Measurements from ENCODE around the gene MRPL40.
A peak's percentile ranks its signal among the peaks of the same experiment; 100 is the strongest.
"Not testable (repeated sequence)": the region's sequence is repeated elsewhere in the genome, so short reads cannot be mapped to it uniquely, and the experiment has no call there.

The MRPL40 gene

DNA sequence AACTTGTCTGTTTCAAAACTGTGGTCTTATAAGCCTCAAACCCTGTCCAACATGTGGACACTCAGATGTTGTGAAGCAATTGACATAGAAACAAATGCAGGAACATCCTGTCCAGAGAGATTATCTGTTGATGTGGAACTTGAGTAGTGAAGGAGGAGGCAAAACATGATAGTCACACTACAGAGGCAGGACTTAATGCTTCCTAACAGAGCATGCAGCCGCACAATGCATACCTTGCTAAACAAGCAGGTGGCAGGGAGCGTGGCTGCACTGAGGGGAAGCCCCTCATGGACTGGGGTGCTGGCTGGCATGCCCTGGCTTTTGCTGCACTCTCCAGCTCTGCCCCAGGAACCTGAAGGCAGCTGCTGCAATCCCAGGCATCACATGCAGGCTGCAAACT is 9.8 kb downstream of the MRPL40 start:
- no peak for DNase-seq (ENCODE audit: low spot score)

DNA sequence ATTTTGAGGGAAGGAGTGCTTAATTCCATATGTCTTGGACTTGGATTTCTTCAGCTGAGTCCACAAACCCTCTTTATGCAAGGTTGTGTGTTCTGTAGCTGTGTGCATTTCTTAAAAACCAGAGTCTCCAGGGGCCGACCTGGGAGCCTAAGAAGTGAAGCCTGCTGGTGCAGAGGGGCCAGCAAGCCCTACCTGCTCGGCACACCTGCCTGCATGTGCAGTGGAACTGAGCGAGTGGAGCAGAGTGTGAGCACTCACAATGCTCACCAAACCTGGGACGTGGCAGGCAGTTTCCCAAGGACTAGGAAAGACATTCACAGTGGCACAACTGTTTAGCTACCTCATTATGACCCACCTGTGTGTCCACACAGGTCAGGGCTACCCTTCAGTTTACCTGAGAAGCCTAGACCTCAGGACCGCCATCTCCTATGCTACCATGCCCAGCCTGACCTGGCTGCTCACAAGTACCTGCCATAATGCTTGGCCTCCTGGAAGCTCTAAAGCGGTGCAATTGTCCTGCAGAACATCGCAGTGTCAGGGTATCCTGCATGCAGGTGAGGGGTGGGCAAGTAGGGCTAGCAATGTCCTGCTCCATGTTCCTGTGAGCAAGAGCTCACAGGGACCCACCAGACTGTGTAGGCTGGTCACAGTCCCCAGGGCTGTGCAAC is 11.3 kb downstream of the MRPL40 start:
- no peak for DNase-seq (ENCODE audit: low spot score)

DNA sequence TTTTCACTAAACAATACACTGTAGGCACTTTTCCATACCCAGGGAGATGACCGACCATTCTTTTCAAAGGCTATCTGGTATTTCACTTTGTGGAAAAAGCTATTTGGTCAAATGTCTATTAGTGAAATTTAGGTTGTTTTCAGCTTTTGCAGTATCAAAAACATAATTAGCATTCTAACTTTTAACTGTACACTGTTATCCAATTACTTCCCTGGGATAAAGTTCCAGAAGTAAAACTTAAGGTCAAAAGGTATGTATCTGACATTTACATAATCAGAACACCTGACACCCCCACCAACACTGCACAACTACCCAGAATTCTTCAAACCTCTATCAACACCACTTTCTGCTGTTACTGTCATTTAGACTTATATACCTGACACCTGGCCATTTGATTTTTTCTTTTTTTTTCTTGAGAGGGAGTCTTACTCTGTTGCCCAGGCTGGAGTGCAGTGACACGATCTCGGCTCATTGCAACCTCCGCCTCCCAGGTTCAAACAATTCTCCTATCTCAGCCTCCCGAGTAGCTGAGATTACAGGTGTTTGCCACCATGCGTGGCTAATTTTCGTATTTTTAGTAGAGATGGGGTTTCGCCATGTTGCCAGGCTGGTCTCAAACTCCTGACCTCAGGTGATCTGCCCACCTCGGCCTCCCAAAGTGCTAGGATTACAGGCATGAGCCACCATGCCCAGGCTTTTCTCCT is 13.1 kb downstream of the MRPL40 start:
- DNase-seq (ENCODE audit: low spot score): not testable (repeated sequence)

DNA sequence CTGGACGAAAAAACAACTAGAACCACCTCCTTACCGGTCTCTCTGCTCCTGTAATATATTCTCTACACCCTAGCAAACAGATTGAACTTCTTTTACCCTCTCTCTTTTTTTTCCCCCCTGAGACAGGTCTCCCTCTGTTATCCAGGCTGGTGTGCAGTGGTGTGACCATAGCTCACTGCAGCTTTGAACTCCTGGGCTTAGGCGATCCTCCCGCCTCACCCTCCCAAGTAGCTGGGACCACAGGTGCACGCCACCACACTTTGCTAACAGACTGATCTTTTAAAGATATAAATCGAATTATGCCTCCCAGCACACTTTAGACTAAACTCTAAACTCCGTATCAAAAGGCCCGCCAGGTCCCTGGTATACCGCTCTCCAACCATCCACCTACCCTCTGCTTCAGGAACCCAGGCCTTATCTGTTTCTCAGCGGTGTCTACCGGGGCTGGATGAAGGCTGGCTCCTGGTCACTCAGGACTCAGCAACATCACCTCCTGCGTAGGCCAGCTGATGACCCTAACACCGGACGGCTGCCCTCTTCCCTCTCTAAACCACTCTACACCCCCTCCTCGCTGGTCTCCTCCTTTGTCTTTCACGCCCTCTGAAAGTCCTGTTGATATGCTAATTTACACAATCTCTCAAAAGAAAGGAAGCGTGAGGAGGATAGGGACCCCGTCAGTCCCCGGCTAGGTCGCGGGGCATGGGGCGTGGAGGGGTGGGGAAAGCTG is 14.4 kb downstream of the MRPL40 start:
- DNase-seq (ENCODE audit: low spot score): no peak

DNA sequence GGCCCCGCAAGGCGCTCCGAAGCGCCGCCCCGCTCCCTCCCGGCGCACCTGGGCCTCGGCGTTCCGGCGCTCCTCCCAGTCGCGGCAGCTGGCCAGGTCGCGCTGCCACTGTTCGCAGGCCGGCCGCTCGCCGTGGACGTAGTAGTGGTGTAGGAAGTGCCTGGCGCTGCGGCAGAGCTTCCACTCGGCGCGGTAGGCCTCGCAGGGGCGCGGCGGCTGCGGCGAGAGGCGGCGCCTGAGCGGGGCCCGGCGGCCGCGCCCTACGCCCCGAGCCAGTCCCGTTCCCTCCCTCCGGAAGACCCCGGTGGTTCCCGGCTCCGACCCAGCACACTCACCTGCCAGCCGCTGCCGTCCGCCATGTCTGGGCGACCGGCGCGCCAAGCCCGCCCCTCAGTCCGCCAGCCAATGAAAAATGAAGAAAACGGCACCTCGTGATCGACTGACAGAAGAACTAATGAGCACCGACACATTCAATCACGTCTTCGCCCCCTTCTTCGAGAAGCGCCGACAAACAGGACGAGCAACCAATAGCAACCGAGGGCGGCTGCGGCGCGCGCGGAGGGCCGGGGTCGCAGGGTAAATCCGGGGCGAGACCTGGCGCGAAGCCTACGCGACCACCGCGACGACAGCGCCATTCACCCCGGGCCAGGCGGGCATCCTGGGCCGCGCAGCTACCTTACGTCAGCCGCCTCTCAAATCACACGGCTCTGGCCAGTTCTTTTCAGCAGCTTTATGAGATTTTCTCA is 15.2 kb downstream of the MRPL40 start, which contains the start of gene C22orf39:
TSS of gene C22orf39 (minus strand) at position 382 of the 746 bp plus-strand sequence. CDS start at position 359, 23 bp downstream.
- peak; percentile 95 for DNase-seq (ENCODE audit: low spot score)

DNA sequence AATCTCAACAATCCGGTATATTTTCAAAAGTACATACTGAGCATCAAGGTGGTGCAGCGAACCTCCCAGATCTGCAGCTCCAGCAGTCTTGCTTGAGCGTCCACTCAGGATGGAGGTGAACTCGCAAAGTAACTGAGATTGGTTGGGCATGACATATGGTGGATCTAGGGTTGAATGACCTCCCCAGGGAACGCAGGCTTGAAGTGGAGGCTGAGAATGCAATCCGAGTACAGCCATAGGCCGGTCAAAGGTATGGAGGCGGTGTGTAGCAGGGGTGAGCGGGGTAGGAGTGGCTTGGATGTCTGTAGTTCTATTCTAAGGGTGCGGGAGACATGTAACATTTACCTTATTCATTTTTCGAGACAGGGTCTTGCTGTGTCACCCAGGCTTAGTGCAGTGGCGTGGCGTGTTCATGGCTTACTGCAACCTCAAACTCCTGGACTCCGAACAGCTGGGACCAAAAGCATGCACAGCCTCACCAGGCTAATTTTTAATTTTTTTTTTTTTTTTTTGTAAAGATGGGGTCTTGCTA is 15.8 kb downstream of the MRPL40 start:
- DNase-seq (ENCODE audit: low spot score): no peak

DNA sequence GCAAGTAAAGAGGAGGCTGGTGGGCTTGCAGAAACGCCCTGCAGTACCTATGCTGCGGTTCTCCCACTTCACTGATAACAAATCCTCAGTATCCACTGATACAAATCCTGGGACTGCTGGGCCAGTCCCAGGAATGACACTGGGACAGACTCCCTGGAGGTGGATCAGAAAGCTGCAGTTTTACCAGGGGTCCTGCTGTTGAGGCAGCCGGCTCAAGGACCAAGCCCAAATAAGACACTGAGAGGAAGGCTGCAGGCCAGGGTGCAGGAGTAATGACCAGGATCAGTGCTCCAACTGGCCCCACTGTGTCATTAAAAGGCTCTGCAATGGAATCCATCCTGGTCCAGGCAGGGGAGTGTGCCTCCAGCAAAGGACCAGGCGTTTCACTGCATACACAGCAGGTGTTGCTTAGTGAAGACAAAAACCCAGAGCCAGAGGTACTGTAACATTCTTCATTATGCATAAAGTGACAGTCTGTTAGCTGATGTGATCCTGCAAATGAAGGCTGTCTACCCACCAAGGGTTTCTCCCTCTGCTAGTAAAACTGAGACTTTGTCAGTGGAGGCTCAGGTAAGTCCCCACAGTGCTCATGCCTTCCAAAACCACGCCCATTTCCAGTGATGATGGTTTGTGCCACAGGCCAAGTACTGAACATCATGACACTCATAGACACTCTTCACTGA is 16.5 kb downstream of the MRPL40 start:
- no peak for DNase-seq (ENCODE audit: low spot score)

DNA sequence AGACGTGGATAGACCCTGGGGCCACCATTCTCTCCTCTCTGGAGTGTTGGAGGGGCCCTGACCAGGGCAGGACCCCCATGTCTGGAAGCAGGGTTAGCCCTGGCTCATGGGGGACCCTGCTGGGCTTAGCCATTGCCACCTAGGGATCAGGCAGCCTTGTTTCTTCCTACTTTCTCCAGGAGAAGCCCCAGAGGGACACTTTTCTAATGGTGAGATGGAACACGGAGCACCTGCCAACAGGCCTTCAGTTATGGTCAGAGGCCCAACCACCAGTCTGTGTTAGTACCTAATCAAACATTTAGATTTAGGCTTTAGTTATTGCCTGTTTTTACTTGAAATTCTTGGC is 17.1 kb downstream of the MRPL40 start:
- DNase-seq (ENCODE audit: low spot score): no peak

DNA sequence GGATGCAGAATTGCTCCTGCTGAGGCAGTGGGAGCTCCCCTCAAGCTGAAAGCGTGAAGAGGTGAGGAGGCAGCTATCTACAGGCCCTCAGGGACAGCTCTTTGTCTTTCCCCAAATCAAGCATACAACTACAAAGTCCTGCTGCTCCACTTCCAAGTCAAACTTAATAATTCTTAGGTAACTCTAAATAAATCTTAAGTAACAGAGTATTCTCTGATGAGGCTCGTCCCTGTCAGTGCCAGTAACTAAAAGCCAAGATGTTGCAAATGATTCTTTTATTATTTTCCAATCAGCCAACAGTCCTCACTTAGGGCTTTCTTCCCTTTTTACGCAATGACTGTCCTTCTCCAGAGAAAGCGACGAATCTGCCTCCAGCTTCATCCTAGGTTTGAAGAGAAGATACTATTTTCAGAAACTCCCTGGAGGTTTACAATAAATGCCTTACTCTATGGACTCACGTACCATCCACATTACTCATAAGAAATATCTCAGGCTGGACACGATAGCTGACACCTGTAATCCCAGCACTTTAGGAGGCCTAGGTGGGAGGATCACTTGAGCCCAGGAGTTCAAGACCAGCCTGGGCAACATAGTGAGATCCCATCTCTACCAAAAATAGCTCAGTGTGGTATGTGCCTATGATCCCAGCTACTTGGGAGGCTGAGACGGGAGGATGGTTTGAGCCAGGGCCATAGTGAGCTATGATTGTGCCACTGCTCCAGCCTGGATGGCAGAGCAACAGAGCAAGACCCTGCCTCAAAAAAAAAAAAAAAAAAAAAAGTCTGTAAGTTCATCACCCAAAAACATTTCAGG is 18.2 kb downstream of the MRPL40 start:
- DNase-seq (ENCODE audit: low spot score): no peak

DNA sequence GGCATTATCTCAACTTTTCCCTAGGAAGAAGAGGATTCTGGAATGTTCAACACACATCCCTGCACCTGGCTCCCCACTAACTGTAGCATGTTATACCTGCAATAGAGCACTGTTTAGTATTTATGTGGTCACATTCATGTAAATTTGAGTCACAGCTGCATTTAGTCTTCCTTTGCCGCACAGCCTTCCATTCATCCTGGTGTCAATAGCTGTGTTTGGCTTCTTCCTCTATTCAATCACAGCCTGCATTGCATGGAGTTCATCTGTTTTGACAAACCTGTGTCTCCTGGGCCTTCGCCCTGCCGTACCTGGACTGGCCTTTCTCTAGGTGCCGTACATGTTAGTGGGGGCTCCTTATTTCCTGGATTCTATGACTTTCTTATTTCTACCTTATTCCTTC is 19.2 kb downstream of the MRPL40 start:
- DNase-seq (ENCODE audit: low spot score): no peak

DNA sequence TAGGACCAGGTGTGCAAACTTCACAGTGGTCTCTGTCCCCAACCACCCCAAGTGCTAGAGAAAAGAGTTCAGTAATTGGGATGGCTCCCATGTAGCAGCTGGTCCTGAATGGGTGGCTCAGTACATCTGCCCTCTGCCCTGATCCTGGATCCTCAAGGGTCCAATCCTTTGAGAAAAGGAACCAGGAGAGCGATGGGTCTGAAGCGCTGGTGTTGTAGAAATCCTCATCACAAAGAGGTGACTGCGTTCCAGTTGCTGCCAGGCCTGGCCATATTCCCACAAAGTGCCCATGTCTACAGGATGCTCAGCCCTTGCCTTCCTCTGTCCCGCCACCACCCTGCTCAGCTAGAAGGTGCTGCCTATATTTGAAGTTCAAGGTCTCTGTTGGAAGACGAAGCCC is 21.4 kb downstream of the MRPL40 start:
- DNase-seq (ENCODE audit: low spot score): no peak

DNA sequence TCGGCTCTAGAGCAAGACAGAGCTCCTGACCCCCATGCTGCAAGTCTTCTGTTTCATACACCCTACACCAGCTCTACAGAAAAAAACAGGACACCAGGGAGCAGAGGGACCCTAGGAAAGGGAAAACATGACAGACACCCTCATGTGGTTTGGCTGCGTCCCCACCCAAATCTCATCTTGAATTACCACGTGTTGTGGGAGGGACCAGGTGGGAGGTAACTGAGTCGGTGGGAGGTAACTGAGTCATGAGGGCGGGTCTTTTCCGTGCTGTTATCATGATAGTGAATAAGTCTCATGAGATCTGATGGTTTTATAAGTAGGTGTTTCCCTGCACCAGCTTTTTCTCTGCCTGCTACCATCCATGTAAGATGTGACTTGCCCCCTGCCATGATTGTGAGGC is 21.8 kb downstream of the MRPL40 start:
- DNase-seq (ENCODE audit: low spot score): no peak

DNA sequence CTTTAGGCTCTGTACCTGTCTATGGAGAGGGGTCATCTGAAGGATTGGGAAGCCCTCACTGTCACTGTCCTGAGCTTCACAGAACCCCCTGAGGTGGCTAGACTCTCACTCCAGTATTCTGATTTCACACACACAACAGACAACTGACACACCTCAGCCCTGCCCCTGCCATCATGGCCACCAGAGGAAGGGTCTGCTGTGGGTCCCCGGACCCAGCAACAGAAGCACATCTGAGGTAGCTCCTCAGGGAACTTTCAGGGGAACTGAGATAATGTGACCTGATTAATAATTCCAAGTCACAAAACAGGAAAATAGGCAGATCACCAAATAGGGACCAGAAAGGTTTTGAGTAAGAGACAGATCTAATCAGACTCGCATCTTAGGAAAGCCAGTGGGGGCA is 22.7 kb downstream of the MRPL40 start:
- no peak for DNase-seq (ENCODE audit: low spot score)

DNA sequence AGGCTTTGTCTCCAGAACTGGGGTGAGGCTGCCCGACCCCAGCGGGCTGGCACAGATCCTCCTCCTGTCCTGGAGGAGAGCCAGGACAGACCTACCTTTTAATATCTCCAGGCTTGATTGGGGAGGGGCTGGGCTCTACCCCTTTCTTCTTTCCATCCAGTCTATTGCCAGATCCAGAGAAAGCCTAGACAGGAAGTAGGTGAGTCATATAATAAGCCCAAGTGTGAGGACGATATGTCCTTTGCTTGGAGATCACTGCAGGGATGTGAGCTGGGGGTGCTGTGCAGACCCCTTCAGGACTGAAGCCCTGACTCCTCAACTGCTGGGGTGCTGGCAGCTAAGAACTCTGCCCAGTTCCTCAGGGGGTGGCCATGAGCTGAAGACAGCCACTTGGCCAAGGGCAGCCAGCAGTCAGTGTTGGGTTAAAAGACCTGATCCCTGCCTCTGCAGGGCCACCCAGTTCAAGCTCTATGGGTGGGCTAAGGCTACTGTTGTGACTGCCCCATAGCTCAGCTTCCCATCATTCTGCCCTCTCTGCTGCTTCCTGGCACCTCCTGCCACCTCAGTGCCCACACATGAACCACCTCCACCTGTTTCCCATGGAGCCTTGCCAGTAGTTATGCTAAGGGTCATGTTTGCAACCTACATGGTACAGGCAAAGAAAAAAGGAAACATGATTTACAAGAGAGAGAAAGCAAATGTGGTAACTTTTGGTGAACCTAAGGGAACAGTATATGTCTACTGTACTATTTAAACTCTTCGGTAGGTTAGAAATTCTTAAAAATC is 23.4 kb downstream of the MRPL40 start:
- no peak for DNase-seq (ENCODE audit: low spot score)

DNA sequence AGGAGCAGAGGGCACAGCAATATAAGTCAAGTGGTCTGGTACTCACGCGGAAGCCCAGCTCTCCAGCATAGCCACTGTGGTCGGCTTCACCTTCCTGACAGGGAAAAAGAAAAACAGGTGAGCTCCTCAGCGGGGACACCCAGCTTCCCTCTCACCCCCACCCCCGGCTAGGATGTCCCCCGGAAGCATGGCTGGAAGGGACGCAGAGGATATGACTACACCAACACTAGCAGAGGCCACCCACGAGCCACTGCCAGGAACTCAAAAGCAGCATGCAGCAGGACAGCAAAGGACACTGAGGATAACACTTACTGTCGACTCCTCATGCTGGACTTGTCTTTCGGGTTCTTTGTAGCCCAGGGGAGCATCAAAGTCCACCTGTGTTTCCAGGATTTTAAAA is 24.2 kb downstream of the MRPL40 start:
- DNase-seq (ENCODE audit: low spot score): no peak

DNA sequence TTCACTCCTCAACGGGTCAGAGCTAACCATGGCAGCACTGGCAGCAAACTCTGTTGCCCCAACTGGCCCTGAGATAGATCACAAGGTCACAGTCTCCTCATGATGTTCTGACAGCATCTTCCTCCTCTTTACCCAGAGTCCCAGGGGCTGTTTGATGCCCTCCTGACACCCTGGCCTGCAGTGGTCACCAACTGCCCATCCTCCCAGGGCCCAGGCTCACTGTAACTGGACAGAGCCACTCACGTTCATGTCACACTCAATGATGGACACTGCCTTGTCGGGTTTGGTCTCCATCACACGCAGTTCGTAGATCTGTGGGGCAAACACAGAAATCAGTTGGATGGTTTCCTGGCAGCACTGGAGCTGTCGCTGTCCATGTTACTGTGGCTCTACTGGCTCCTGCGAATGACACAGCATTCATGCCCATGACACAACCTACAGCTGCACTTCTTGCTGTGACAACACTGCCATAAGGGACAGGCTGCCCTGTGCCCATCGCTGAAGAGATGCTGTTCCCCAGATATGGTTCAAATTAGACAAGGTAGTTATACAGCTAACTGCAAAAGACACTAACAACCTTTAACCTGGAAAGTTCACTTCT is 25.6 kb downstream of the MRPL40 start:
- no peak for DNase-seq (ENCODE audit: low spot score)

DNA sequence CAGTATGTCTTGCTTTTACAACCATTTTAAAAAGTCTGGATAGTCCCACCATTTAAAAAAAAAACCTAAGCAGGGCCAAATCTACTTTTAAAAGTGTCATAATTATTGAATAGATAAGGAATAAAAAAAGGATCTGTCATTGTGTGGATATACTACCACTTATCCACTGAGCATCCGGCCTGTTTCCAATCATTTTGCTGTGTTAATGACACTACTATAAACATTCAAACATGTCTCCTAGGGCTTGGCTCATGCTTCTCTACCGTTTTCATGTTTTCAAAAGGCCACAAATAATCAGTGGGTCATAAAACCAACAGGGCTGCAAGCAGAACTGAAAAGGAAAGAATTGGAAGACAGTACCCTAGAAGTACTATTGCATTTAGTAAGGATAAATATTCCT is 27.7 kb downstream of the MRPL40 start:
- no peak for DNase-seq (ENCODE audit: low spot score)

DNA sequence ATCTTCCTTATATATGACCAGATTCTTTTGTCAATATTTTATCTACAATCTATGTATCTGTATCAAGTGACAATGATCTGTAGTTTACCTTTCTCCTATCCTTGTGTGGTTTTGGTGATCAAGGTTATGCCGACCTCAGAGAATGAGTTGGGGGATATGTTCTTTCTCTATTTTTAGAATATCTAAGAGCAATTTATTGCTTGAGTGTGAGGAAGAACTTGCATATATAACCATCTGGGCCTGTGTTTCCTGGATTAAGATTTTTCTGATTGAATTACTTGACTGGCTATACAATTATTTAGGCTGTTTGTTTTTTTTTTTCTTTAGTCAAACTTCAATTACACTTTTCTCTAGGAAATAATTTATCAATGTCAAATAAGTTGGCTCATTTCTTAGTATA is 29.2 kb downstream of the MRPL40 start:
- no peak for DNase-seq (ENCODE audit: low spot score)

DNA sequence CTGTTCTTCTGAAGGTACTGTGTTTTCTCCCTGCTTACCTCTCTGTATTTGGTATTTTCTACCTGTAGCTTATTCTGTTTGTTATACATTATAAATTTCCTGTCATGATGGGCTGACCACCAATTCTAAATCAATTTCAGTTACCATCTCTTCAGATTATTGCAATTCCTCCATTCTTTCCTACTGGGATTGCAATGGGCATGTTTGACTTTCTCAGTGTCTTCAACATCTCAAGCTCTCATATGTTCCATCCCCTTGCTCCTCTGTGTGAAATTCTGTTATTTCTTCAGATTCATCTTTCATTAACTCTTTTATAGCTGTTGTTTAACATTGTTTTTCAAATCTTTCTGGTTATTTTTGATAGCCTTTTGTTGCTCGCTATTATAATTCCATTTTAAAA is 30.7 kb downstream of the MRPL40 start:
- no peak for DNase-seq (ENCODE audit: low spot score)

All from CD4-positive, alpha-beta T cell treated with Interleukin-2 at 100 ng/mL for 4 hours (primary cell).